HG03439 (cell line): ENCODE measurements around the gene GLRX5.
A peak's percentile ranks its signal among the peaks of the same experiment; 100 is the strongest.

ENCODE experiments used
- ATAC-seq: cut with Tn5 transposase; IDR thresholded peaks from one replicate; pipeline ENCODE4 v1.9.1; 2021; ENCODE audit warnings: mild to moderate bottlenecking, moderate library complexity; ENCODE audit not compliant: unreplicated experiment

The GLRX5 gene

DNA sequence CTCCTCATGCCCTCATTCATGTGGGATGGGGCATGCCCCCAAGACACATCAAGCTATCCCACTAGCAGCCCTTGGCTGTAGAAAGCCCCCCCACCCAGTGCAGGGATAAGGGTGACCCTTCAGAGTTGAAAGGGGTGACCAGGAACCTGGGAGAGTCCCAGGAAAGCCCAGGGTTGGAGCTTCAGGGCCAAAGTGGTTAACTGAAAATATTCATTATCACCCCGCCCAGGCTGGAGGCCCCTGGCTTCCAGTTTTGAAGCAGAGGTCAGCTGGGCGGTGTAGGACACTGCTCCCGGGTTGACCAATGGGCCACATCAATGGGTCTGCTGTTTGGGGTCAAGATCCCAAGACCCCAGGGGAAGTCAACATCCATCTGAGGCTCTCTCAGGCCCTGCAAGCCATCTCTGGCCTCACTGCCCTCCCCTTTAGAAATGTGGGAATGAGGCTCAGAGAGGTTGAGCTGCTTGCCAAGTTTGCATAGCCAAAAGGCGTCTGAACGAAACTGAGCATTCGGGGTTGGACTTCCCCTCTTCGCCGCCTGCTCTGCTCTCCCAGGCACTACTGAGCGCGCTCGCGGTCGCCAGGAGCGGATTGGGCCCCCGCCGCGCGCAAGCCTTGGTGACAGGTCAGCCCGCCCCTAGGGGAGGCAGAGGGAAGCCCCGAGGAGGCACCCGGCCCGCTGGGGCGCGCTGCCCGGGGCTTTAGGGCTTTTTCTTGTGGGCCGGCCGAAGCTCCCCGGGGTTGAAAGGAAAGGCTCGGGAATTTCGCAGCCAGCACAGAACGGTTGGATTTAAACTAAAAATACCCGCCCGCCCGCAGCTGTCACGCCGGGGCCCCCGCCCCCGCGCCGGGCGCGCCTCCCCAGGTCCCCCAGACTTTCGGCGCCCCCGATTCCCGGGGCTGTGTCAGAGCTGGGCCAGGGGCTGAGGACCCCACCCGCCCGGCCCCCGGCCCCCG lies 19.0 kb upstream of the GLRX5 start:
- ATAC-seq = peak; percentile 79

- ATAC-seq = peak; percentile 39
Observed at GRCh38 chr14:95516554-95517181, 18.2 kb upstream of the GLRX5 start, which contains the start of gene SYNE3. TSS of gene SYNE3 (minus strand) at chr14:95516650. CDS start at chr14:95475821, 40,829 bp downstream.

DNA sequence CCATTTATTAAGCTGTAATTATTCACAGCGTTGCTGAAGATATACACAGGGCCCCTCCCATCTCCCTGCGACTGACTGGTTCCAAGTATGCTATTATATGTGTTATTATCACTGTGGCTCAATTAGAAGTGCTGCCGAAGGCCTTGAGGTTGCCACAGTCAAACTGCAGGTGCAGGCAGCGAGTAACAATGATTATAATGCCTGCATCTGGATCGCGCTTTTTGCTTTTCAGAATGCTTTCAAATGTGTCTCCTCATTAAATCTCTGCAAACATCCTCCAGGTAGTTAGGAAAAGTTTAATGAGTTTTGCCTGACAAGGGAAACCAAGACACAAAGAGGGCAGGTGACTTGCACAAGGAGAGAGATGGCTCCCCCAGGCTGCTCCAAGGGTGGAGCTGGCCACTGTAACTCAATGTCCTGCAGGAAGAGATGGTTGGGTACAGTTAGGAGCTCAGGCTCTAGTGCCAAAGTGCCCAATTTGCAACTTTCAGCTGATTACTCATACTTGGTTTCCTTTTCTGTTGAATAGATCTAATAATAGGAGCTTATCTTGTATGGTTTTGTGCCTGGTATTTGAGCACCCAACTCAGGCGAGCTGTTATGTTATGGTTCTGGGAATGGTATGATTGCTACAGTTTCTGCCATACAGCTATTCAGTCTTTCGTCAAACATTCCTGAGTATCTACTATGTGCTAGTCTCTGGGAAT lies 16.7 kb upstream of the GLRX5 start:
- no peak for ATAC-seq

- ATAC-seq = no peak
Observed at GRCh38 chr14:95519699-95520098, 15.2 kb upstream of the GLRX5 start.

DNA sequence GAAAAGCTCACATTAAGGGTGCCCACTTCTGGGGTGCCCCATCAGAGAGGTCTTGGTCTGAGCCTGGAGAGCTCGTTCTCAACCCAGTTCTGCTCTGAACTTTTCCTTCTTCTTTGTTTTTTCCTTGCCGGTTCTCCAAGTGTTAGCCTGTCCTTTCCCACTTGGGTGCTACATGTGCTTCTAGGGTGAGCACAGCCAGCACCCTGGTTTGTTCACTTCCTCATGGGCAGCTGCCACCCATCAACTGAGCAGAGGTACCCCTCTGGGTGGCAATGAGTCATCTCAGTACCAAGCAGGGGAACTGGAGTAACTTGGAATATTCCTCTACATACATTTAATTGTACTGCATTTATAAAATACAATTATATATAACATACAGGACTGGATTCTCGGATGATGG lies 14.5 kb upstream of the GLRX5 start:
- no peak for ATAC-seq

- ATAC-seq = no peak
Observed at GRCh38 chr14:95521001-95521400, 13.8 kb upstream of the GLRX5 start.

DNA sequence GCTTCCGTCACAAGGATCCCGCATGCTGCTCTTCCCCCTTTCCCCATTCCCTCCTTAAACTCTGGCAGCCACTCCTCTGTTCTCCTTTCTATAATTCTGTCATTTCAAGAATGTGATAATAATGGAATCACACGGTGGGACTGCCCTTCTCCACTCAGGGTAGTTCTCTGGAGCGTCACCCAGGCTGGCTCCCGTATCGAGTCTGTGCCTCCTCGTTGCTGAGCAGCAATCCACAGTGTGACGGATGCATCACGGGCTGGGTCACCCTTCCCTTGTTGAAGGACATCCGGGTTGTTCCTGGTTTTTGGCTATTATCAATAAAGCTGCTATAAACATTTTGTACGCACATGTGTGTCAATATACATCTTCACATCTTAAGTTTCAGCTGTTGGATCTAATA lies 12.7 kb upstream of the GLRX5 start:
- ATAC-seq = no peak

DNA sequence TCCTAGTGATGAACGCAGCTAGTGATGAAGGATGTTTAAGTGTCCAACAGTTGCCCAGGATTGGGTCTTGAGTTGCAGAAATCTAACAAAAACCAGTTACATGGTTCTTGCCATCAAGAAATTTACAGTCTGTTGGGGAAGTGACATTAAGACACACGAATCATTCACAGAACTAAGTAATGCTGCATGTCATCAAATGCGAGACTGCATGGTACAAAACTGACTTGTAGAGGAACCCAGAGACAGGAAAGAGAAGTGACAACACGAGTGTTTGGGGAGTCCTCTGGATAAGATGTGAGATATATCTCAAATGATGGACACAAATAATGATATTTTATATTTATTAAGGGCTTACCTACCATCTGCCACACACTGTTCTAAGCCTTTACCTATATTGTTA lies 12.3 kb upstream of the GLRX5 start:
- no peak for ATAC-seq

- no peak for ATAC-seq
Observed at GRCh38 chr14:95523051-95523814, 11.6 kb upstream of the GLRX5 start.

GRCh38 chr14:95523815-95524448 lies 10.9 kb upstream of the GLRX5 start:
- no peak for ATAC-seq

DNA sequence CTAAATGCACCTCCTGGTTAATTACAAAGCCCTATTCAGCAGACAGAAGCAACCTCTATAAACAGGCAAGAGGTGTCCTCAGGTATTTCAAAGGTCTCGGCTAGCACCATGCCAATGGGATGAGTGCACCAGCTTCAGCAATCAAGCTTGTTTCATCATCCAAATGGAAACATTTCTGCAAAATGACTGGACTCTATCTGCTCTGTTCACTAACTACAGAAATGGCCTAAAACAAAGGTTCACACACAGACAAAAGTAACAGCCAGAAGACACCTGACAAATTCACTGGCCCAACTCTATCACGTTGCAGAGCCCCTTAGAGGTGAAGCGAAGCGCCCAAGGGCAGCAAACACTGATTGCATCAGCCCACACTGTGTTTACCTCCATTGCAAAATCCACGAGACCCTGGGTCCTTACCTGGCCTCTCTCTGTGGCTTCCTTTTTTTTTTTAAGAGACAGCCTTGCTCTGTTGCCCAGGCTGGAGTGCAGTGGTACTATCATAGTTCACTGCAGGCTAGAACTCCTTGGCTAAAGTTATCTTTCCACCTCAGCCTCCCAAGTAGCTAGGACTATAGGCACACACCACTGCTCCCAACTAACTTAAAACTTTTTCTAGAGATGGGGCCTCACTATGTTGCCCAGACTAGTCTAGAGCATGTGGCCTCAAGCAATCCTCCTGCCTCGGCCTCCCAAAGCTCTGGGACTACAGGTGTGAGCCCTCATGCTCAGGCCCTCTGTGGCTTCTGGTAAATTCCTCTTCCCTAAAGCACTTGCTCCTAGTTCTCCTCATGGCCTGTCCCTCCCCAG lies 9.9 kb upstream of the GLRX5 start:
- no peak for ATAC-seq

- no peak for ATAC-seq
Observed at GRCh38 chr14:95525999-95526398, 8.9 kb upstream of the GLRX5 start.

GRCh38 chr14:95526483-95527386 lies 8.1 kb upstream of the GLRX5 start:
- no peak for ATAC-seq

DNA sequence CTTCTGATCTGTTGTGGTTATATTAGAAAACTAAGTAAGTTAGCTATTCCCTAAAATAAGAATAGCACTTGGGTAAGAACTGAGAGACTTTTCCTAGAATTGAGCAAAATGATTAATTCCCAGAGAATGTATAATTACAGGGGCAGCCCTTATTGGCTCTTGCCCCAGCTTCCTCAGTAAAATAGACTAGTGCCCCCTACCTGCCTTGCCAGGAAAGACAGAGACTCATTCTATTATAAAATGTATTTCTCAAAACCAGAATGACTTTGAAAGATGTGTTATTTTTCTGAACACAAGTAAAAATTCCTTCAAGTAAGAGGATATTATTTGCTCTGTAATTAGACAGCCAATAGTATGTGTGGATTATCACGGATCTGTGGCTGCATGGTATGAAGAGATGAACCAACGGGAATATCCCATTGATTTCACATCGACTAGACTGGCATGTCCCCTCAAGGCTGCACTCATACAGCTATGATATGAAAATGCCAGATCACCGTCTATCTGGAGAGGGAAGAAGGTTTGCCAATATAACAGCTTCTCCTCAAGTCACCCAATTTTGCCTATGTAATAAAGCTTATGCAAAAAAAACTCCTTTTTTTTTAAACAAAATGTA lies 7.4 kb upstream of the GLRX5 start:
- ATAC-seq = no peak

GRCh38 chr14:95529216-95529615 lies 5.6 kb upstream of the GLRX5 start:
- no peak for ATAC-seq

- no peak for ATAC-seq
Observed at GRCh38 chr14:95530473-95531276, 4.2 kb upstream of the GLRX5 start.

GRCh38 chr14:95531473-95531872 lies 3.4 kb upstream of the GLRX5 start:
- no peak for ATAC-seq
